Heart right ventricle (tissue), 16 donors: ENCODE measurements around the gene MOCOS. TPM values are rescaled to one million over a fixed set of nuclear protein-coding genes. Genes with fewer than 3 reads are reported as not detected.
A peak's percentile ranks its signal among the peaks of the same experiment; 100 is the strongest.
"Not testable (repeated sequence)": the region's sequence is repeated elsewhere in the genome, so short reads cannot be mapped to it uniquely, and the experiment has no call there.

Source experiments
- ATAC-seq, 8 donors: fragments of 200-7000 bp; cut with Tn5 transposase; one replicate each; pipeline ENCODE4 v1.9.1; 2020; ENCODE audit warnings: mild to moderate bottlenecking in 8 of 8, moderate library complexity in 8 of 8, moderate number of reproducible peaks in 1 of 8
- DNase-seq, 2 donors: peaks; one replicate each; pipeline ENCODE4 v3.0.0-alpha.2; 2020
- H3K27ac ChIP-seq, 10 donors: fragments of 200-600 bp; sonication (generic) in 2 of 10; one replicate each; pipeline versions ENCODE4 v1.5.0 to v1.8.0; 2020 to 2022; ENCODE audit warnings: mild to moderate bottlenecking in 3 of 10
- H3K27me3 ChIP-seq, 7 donors: fragments of 200-600 bp; one replicate each; pipeline ENCODE4 v1.8.0; 2021 to 2022; ENCODE audit warnings: mild to moderate bottlenecking in 2 of 7
- H3K36me3 ChIP-seq, 9 donors: fragments of 200-600 bp; sonication (generic) in 1 of 9; one replicate each; pipeline versions ENCODE4 v1.5.0 to v1.8.0; 2020 to 2022; ENCODE audit warnings: mild to moderate bottlenecking in 2 of 9
- H3K4me1 ChIP-seq, 9 donors: fragments of 200-600 bp; sonication (generic) in 1 of 9; one replicate each; pipeline versions ENCODE4 v1.5.0 to v1.8.0; 2020 to 2022; ENCODE audit warnings: mild to moderate bottlenecking in 4 of 9
- H3K4me3 ChIP-seq, 10 donors: fragments of 200-600 bp; sonication (generic) in 2 of 10; one replicate each; pipeline versions ENCODE4 v1.5.0 to v1.8.0; 2020 to 2022; ENCODE audit warnings: mild to moderate bottlenecking in 7 of 10, moderate library complexity in 2 of 10
- H3K9me3 ChIP-seq, 11 donors: fragments of 200-600 bp in 10 of 11; sonication (generic) in 2 of 11; one replicate each; pipeline versions ENCODE4 v1.5.0 to v1.8.0; 2013 to 2022; ENCODE audit warnings: mild to moderate bottlenecking in 2 of 11, control low read depth in 1 of 11, moderate library complexity in 1 of 11
- CTCF ChIP-seq, 9 donors: fragments of 200-600 bp; sonication (generic) in 2 of 9; IDR thresholded peaks; one replicate each; pipeline versions ENCODE4 v1.5.0 to v1.8.0; 2021 to 2022; ENCODE audit warnings: antibody characterized with exemption in 9 of 9, mild to moderate bottlenecking in 5 of 9, moderate library complexity in 1 of 9
- WGBS, 2 donors: extraction: QIAGEN DNeasy Blood & Tissue Kit; methylation state at CpG; one replicate each; pipeline ENCODE4 v1.1.7; 2013; ENCODE audit warnings: inconsistent platforms in 1 of 2; 5-methylcytosine and 5-hydroxymethylcytosine counted together
- intact Hi-C, 10 donors: fragments of 100-400 bp; cut with DNase I; formaldehyde crosslinking; loops; one replicate each; pipeline versions ENCODE4 v1.11.1 to v1.14.2; 2022
- polyA plus RNA-seq, 2 donors: library from polyadenylated mRNA; stranded (reverse); fragments of 200-250 nt; gene quantifications; one replicate each; pipeline ENCODE4 v1.2.3, GENCODE V29; 2013
- total RNA-seq, 10 donors: library from RNA; stranded (reverse); fragmentation: NEBNext Ultra II Directional in 3 of 10; extraction: Animal tissue kit (Norgen Biotek cat#: 25700) in 3 of 10; gene quantifications; one replicate each; pipeline versions ENCODE4 v1.2.1 to v1.2.4, GENCODE V29; 2021 to 2023
- donor health status: Arrhythmogenic right ventricular cardiomyopathy.
- donor health status: ischemic (EF 13 %, LVEDD 7.1; RV severe dilation, severe dysfunction).
- donor health status: healthy with polysubstance abuse.
- donor health status: DM: no; HTN: yes; CAD: no.
- donor health status: DM: no; HTN: no; CAD: no.
- donor health status: ischemic (EF 25% LVEDD 6.9; RV normal size, moderate dysfunction).
- donor health status: ischemic (EF 25% LVEDD 5.7; RV mildly dilated, moderate dysfunction).
- donor health status: healthy.
- donor health status: DM: yes; HTN: yes; CAD: no.
- donor health status: Ischemic cardiomyopathy.
- donor health status: ischemic (EF 35%, LVEDD 5.7; RV mildly dilated, moderate dysfunction).
- donor health status: nonischemic (EF 11% LVEDD 7.7; RV severe dilation, severe dysfunction).
- donor health status: DM: yes; HTN: yes; CAD: no.
- donor health status: PGD.
- donor health status: ischemic (EF 29% LVEDD 5.4; RV normal size, mild dysfunction).
- donor health status: nonischemic (EF 23%, LVEDD 6.1; RV moderate dilation, normal function).

Gene MOCOS
- total and polyA plus RNA-seq, 12 donors: 0.06 to 0.95 (median 0.28) TPM

- Histone ChIP-seq H3K9me3 (no peaks in the 10 kb centered on the region), H3K27me3 (no peaks in the 10 kb centered on the region), H3K36me3 (peaks cover 6 to 100% (median 33%) of the 10 kb centered on the region in 9 donors), H3K4me1 (peaks cover 0 to 8% (median 0%) of the 10 kb centered on the region in 9 donors), H3K4me3 (no peak overlapping the region), H3K27ac (peak overlapping the region in 1 of 10 donors; percentile 12)
- 78 to 82% methylated on average over 5 of the region's 5 CpGs for WGBS, 2 donors
- intact Hi-C loops: no loop called here
- DNase-seq (no peak), ATAC-seq (no peak)
- no peak for TF ChIP-seq CTCF (IDR thresholded peaks at IDR 0.05)
These were observed 28.9 kb upstream of the MOCOS start for GRCh38 chr18:36158266-36158867.

DNA sequence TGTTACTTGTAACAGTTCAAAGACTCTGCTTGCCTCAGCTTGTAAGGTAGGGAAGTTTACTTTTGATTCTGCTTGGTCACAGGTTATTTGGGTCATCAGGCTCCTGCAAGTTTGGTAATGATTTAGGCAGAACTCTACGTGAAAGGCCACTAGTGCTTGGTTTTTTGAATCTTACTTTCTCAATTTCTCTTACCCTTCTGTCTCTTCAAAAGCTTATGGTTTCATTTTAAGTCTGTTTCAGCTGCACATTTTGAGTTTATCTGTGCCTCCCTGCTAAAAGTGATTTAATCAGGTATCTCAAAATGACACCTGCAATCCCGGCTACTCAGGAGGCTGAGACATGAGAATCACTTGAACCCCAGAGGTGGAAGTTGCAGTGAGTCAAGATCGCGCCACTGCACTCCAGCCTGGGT is 26.3 kb upstream of the MOCOS start:
- no peak overlapping the region for H3K27ac ChIP-seq
- no peak overlapping the region for H3K4me3 ChIP-seq
- ATAC-seq: no peak
- H3K36me3 ChIP-seq: peaks cover 3 to 100% (median 30%) of the 10 kb centered on the region in 9 donors
- TF ChIP-seq CTCF (IDR thresholded peaks at IDR 0.05): no peak
- H3K4me1 ChIP-seq: peaks cover 0 to 8% (median 0%) of the 10 kb centered on the region in 9 donors
- no peaks in the 10 kb centered on the region for H3K27me3 ChIP-seq
- no peaks in the 10 kb centered on the region for H3K9me3 ChIP-seq
- intact Hi-C loops: no loop called here
- no peak for DNase-seq
- WGBS, 2 donors: 91% methylated on average over 4 of the region's 4 CpGs

DNA sequence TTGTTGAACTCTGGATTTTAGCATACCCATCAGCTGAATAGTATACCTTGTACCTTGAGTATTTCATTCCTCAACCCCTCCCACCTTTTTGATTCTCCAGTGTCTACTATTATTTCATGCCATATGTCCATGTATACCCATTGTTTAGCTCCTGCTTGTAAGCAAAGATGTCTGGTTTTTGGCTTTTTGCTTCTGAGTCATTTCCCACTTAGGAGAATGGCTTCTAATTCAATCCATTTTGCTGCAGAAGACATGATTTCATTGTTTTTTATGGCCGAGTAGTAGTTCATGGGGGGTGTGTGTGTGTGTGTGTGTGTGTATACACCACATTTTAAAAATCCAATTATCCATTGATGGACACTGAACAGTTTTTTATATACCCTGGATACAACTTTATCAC is 24.3 kb upstream of the MOCOS start:
- Histone ChIP-seq H3K27ac (no peak overlapping the region), H3K4me1 (peaks cover 0 to 5% (median 0%) of the 10 kb centered on the region in 9 donors), H3K4me3 (no peak overlapping the region), H3K36me3 (peaks cover 3 to 100% (median 31%) of the 10 kb centered on the region in 9 donors), H3K9me3 (no peaks in the 10 kb centered on the region), H3K27me3 (no peaks in the 10 kb centered on the region)
- 71 to 76% methylated on average over 1 of the region's 1 CpG for WGBS, 2 donors
- TF ChIP-seq CTCF (IDR thresholded peaks at IDR 0.05): no peak
- ATAC-seq: no peak
- DNase-seq: no peak
- intact Hi-C loops: no loop called here

DNA sequence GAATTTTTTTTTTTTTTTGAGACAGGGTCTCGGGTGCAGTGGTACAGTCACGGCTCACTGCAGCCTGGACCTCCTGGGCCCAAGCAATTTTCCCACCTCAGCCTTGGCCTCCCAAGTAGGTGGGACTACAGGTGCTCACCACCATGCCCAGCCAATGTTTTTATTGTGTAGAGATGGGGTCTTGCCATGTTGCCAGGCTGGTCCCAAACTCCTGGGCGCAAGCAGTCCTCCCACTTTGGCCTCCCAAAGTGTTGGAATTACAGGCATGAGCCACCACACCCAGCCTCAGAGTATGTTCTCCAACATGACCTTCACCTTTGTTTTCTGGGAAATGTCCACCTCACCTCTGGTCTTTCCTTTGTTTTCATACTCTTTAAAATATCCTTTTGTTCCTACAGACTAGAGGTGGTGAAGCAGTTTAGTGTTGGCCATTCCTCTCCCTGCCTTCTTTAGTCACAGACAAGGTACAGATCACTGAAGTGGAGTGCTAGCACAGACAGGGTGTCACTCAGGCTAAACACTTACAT is 19.5 kb upstream of the MOCOS start:
- DNase-seq: no peak
- TF ChIP-seq CTCF (IDR thresholded peaks at IDR 0.05): no peak
- no peaks in the 10 kb centered on the region for H3K27me3 ChIP-seq
- no peak for ATAC-seq
- H3K4me3 ChIP-seq: no peak overlapping the region
- peaks cover 0 to 100% (median 44%) of the 10 kb centered on the region in 9 donors for H3K36me3 ChIP-seq
- 99 to 100% methylated on average over 3 of the region's 3 CpGs for WGBS, 2 donors
- intact Hi-C loops: no loop called here
- no peaks in the 10 kb centered on the region for H3K9me3 ChIP-seq
- H3K4me1 ChIP-seq: no peaks in the 10 kb centered on the region
- no peak overlapping the region for H3K27ac ChIP-seq

GRCh38 chr18:36168296-36168695 is 19.0 kb upstream of the MOCOS start:
- H3K27ac ChIP-seq, H3K4me3 ChIP-seq, H3K27me3 ChIP-seq, ATAC-seq, DNase-seq, intact Hi-C loops, H3K4me1 ChIP-seq, H3K9me3 ChIP-seq: not testable (repeated sequence)
- peaks cover 0 to 100% (median 44%) of the 10 kb centered on the region in 9 donors for H3K36me3 ChIP-seq
- WGBS, 2 donors: 86 to 89% methylated on average over 3 of the region's 3 CpGs
